NAMALWA (cell line): ENCODE data around the gene LMCD1.

ENCODE experiments used
- DNase-seq: peaks from one replicate; pipeline ENCODE4 v3.0.0-alpha.2; 2015; ENCODE audit warnings: low spot score

LMCD1 gene

GRCh38 chr3:8501371-8502131 lies at the start of gene LMCD1:
TSS of gene LMCD1 (plus strand) at chr3:8501823. CDS start at chr3:8501939, 116 bp downstream.
- no peak for DNase-seq

- DNase-seq = no peak
Measured at GRCh38 chr3:8452112-8452511, 49.5 kb upstream of the LMCD1 start.

GRCh38 chr3:8453153-8453552 lies 48.5 kb upstream of the LMCD1 start:
- no peak for DNase-seq

- DNase-seq = no peak
Measured at GRCh38 chr3:8455526-8456411, 45.9 kb upstream of the LMCD1 start.

- no peak for DNase-seq
Measured at GRCh38 chr3:8456412-8456811, 45.2 kb upstream of the LMCD1 start.

- DNase-seq = no peak
Measured at GRCh38 chr3:8457039-8457438, 44.6 kb upstream of the LMCD1 start.

GRCh38 chr3:8458238-8458661 lies 43.4 kb upstream of the LMCD1 start:
- peak; percentile 8 for DNase-seq

GRCh38 chr3:8458711-8459110 lies 42.9 kb upstream of the LMCD1 start:
- DNase-seq = no peak

GRCh38 chr3:8460050-8460708 lies 41.4 kb upstream of the LMCD1 start:
- no peak for DNase-seq

GRCh38 chr3:8460815-8461456 lies 40.7 kb upstream of the LMCD1 start:
- no peak for DNase-seq

- no peak for DNase-seq
Measured at GRCh38 chr3:8464668-8465067, 37.0 kb upstream of the LMCD1 start.

GRCh38 chr3:8466526-8466925 lies 35.1 kb upstream of the LMCD1 start:
- DNase-seq = no peak

- no peak for DNase-seq
Measured at GRCh38 chr3:8470801-8471200, 30.8 kb upstream of the LMCD1 start.

- DNase-seq = no peak
Measured at GRCh38 chr3:8472549-8472948, 29.1 kb upstream of the LMCD1 start.

- DNase-seq = no peak
Measured at GRCh38 chr3:8473029-8473428, 28.6 kb upstream of the LMCD1 start.

GRCh38 chr3:8473990-8474389 lies 27.6 kb upstream of the LMCD1 start:
- no peak for DNase-seq

GRCh38 chr3:8474991-8475390 lies 26.6 kb upstream of the LMCD1 start:
- no peak for DNase-seq

- DNase-seq = no peak
Measured at GRCh38 chr3:8480699-8481098, 20.9 kb upstream of the LMCD1 start.

GRCh38 chr3:8481380-8481779 lies 20.2 kb upstream of the LMCD1 start:
- no peak for DNase-seq

- no peak for DNase-seq
Measured at GRCh38 chr3:8482263-8482662, 19.4 kb upstream of the LMCD1 start.

GRCh38 chr3:8482960-8483665 lies 18.5 kb upstream of the LMCD1 start:
- DNase-seq = no peak
